HFFc6 (cell line): Measurements from ENCODE around the gene HEBP1. TPM values are rescaled to one million over a fixed set of nuclear protein-coding genes. Genes with fewer than 3 reads are reported as not detected.

ENCODE experiments used
- DNase-seq: peaks from one replicate; pipeline ENCODE4 v3.0.0-alpha.2; 2018
- H3K27ac Mint-ChIP-seq: 2 replicates; pipeline ENCODE4 v1.8.0; 2020; ENCODE audit warnings: mild to moderate bottlenecking, mixed read lengths
- H3K27me3 Mint-ChIP-seq: 2 replicates; pipeline ENCODE4 v1.8.0; 2021; ENCODE audit warnings: mild to moderate bottlenecking, moderate library complexity, mixed read lengths; ENCODE audit not compliant: insufficient read depth
- H3K36me3 Mint-ChIP-seq: 2 replicates; pipeline ENCODE4 v1.8.0; 2021; ENCODE audit warnings: low read depth, mixed read lengths
- H3K4me1 Mint-ChIP-seq: 2 replicates; pipeline ENCODE4 v1.8.0; 2020; ENCODE audit warnings: low read depth, mixed read lengths
- H3K4me3 Mint-ChIP-seq: 2 replicates; pipeline ENCODE4 v1.8.0; 2020; ENCODE audit warnings: mild to moderate bottlenecking, moderate library complexity, mixed read lengths
- H3K9me3 Mint-ChIP-seq: 2 replicates; pipeline ENCODE4 v1.8.0; 2020; ENCODE audit warnings: mild to moderate bottlenecking, mixed read lengths
- CTCF ChIP-seq: fragments of 200-600 bp; sonication (generic); IDR thresholded peaks from 2 replicates; pipeline ENCODE4 v1.5.0; 2021; ENCODE audit warnings: antibody characterized with exemption, mild to moderate bottlenecking
- total RNA-seq, 6 experiments: library from RNA; stranded (reverse); fragmentation: NEBNext Ultra II Directional; extraction: Animal tissue kit (Norgen Biotek cat#: 25700); gene quantifications; 2 replicates in 1 of 6; 3 replicates in 5 of 6; pipeline ENCODE4 v1.2.3, GENCODE V29; 2021

The HEBP1 gene
- total RNA-seq, 6 experiments from 2014 or later, result 65.0 to 100 (median 70.8) TPM

GRCh38 chr12:13044002-13044905 lies 44.2 kb upstream of the HEBP1 start, which contains the start of gene FAM234B:
FAM234B (plus strand) TSS chr12:13044381; CDS start chr12:13044404, 23 bp downstream.
- peak; percentile 36 for TF ChIP-seq CTCF
- Mint-ChIP-seq H3K27me3 (0 out of 2 replicates have a peak, but pooled peaks cover 2% of the 10 kb centered on the region), H3K36me3 (no peaks in the 10 kb centered on the region), H3K4me1 (peaks cover 13% of the 10 kb centered on the region; the same call in 1 of the 2 replicates), H3K9me3 (no peaks in the 10 kb centered on the region), H3K27ac (no peak within 1 kb of the TSS), H3K4me3 (peak within 1 kb of the TSS; percentile 89)
- DNase-seq, result peak; percentile 41

GRCh38 chr12:13042666-13043230 lies 42.7 kb upstream of the HEBP1 start:
- peaks cover 25% of the 10 kb centered on the region for H3K4me1 Mint-ChIP-seq

DNA sequence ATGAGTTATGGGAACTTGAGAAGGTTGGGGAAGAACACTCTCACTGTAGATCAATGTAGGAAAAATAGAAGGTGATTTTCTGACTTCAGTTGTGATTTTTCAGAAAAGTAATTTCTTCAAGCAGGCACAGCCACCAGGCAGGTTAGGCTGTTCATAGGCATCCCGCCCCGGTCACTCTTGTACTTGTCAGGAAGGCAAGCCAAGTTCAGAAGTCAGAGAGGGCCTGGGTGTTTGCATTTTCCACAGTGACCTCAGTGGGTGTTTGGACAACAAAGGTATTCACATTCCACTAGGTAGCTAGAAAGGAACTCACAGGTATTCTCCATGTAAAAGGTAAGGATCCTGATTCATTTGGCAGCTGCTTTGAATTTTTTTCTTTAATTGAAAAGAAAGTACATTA lies 41.2 kb upstream of the HEBP1 start:
- H3K27ac Mint-ChIP-seq, result no peak overlapping the region

More at GRCh38 chr12:13042666-13043230, 42.7 kb upstream of the HEBP1 start:
- no peak for DNase-seq
- H3K9me3 Mint-ChIP-seq, result no peaks in the 10 kb centered on the region
- TF ChIP-seq CTCF, result no peak
- H3K27me3 Mint-ChIP-seq, result 0 out of 2 replicates have a peak, but pooled peaks cover 2% of the 10 kb centered on the region
- peak overlapping the region; percentile 89; the same call in 1 of the 2 replicates for H3K4me3 Mint-ChIP-seq
- H3K36me3 Mint-ChIP-seq, result no peaks in the 10 kb centered on the region
- H3K27ac Mint-ChIP-seq, result no peak overlapping the region

GRCh38 chr12:13039328-13039956 lies 39.4 kb upstream of the HEBP1 start:
- Mint-ChIP-seq H3K27me3 (0 out of 2 replicates have a peak, but pooled peaks cover 2% of the 10 kb centered on the region), H3K9me3 (no peaks in the 10 kb centered on the region), H3K27ac (no peak overlapping the region), H3K4me1 (peaks cover 18% of the 10 kb centered on the region), H3K4me3 (no peak overlapping the region), H3K36me3 (no peaks in the 10 kb centered on the region)
- TF ChIP-seq CTCF, result no peak
- DNase-seq, result no peak

More for the DNA sequence above, 41.2 kb upstream of the HEBP1 start:
- Mint-ChIP-seq H3K9me3 (no peaks in the 10 kb centered on the region), H3K4me3 (no peak overlapping the region), H3K4me1 (peaks cover 30% of the 10 kb centered on the region), H3K36me3 (no peaks in the 10 kb centered on the region), H3K27me3 (0 out of 2 replicates have a peak, but pooled peaks cover 2% of the 10 kb centered on the region)
- DNase-seq, result no peak
- no peak for TF ChIP-seq CTCF

DNA sequence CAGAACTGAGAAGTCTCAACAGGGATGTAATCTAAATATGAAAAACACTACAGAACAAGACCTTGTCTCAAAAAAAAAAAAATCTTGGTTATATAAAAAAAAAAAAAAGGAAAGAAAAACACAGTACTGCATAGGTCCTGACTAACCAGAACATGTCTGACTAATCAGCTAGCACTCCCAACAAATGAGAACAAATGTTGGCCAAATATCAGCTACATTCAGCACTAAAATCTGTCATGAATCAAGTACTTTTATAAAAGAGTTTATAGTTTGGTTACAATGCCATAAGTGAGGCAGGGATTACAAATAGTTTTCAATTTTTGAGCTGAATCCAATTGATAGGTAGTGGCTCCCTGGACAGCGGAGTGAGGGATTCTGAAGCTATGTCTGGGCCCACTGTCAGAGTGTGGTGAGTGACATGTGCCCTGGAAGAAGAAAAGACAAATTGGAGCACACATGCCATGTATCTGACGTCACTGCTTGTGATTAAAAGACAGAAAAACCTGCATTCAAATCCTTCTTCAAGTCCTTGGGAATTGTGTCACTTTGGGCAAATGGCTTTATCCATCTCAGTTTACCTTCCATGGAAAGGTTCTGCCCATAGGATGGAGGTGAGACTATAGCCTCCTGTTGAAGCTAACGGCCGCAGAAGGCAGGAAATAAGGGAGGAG lies 38.6 kb upstream of the HEBP1 start:
- H3K36me3 Mint-ChIP-seq, result no peaks in the 10 kb centered on the region
- H3K27ac Mint-ChIP-seq, result peak overlapping the region; percentile 40; the same call in 1 of the 2 replicates
- no peak for TF ChIP-seq CTCF
- H3K9me3 Mint-ChIP-seq, result no peaks in the 10 kb centered on the region
- H3K27me3 Mint-ChIP-seq, result no peaks in the 10 kb centered on the region
- peaks cover 18% of the 10 kb centered on the region for H3K4me1 Mint-ChIP-seq
- H3K4me3 Mint-ChIP-seq, result no peak overlapping the region; the same call in 1 of the 2 replicates
- peak; percentile 78 for DNase-seq
